ENCODE data around the gene C19orf12.

The C19orf12 gene

GRCh38 chr19:29653398-29653797 is 61.7 kb downstream of the C19orf12 start:
- Histone ChIP-seq H3K9ac (ENCODE audit: low read depth, low read length) (no peak overlapping the region), H3K4me3 (ENCODE audit: low read depth in 1 of 2, low read length in 2 of 2) (no peak overlapping the region), H3K4me1 (ENCODE audit: insufficient read depth, low read length) (no peaks in the 10 kb centered on the region), H3K79me2 (ENCODE audit: insufficient read depth, low read length) (no peaks in the 10 kb centered on the region), H3K27me3 (ENCODE audit: insufficient read depth, low read length, poor library complexity) (no peaks in the 10 kb centered on the region), H4K20me1 (ENCODE audit: insufficient read depth, low read length) (no peaks in the 10 kb centered on the region), H3K9me3 (ENCODE audit: insufficient read depth, low read length, severe bottlenecking) (no peaks in the 10 kb centered on the region), H2AFZ (ENCODE audit: low read depth, low read length) (no peak overlapping the region), H3K4me2 (ENCODE audit: insufficient read depth, low read length) (no peak overlapping the region), H3K36me3 (ENCODE audit: insufficient read depth, low read length) (no peaks in the 10 kb centered on the region), H3K27ac (ENCODE audit: low read length) (no peak overlapping the region)
- TF ChIP-seq CTCF (IDR thresholded peaks at IDR 0.05; ENCODE audit: borderline replicate concordance, extremely low read depth, low read length, poor library complexity, severe bottlenecking) = no peak
- no peak for TF ChIP-seq EZH2 (IDR thresholded peaks at IDR 0.05; ENCODE audit: borderline replicate concordance, low read depth, low read length, severe bottlenecking)
- DNase-seq (no peak), ATAC-seq (ENCODE audit: insufficient read depth, low read depth) (no peak)

- no peak overlapping the region for H3K4me2 ChIP-seq (ENCODE audit: insufficient read depth, low read length)
- H3K4me3 ChIP-seq (ENCODE audit: low read depth in 1 of 2, low read length in 2 of 2) = no peak overlapping the region
- no peak overlapping the region for H3K27ac ChIP-seq (ENCODE audit: low read length)
- ATAC-seq (ENCODE audit: insufficient read depth, low read depth) (no peak), DNase-seq (no peak)
- H3K27me3 ChIP-seq (ENCODE audit: insufficient read depth, low read length, poor library complexity) = no peaks in the 10 kb centered on the region
- no peaks in the 10 kb centered on the region for H3K79me2 ChIP-seq (ENCODE audit: insufficient read depth, low read length)
- no peaks in the 10 kb centered on the region for H3K36me3 ChIP-seq (ENCODE audit: insufficient read depth, low read length)
- H3K9me3 ChIP-seq (ENCODE audit: insufficient read depth, low read length, severe bottlenecking) = no peaks in the 10 kb centered on the region
- no peak overlapping the region for H3K9ac ChIP-seq (ENCODE audit: low read depth, low read length)
- no peak overlapping the region for H2AFZ ChIP-seq (ENCODE audit: low read depth, low read length)
- TF ChIP-seq CTCF (IDR thresholded peaks at IDR 0.05; ENCODE audit: borderline replicate concordance, extremely low read depth, low read length, poor library complexity, severe bottlenecking) = no peak
- TF ChIP-seq EZH2 (IDR thresholded peaks at IDR 0.05; ENCODE audit: borderline replicate concordance, low read depth, low read length, severe bottlenecking) = no peak
- H4K20me1 ChIP-seq (ENCODE audit: insufficient read depth, low read length) = no peaks in the 10 kb centered on the region
- H3K4me1 ChIP-seq (ENCODE audit: insufficient read depth, low read length) = no peaks in the 10 kb centered on the region
Observed at GRCh38 chr19:29651622-29652394, 63.3 kb downstream of the C19orf12 start.

GRCh38 chr19:29650772-29651387 is 64.2 kb downstream of the C19orf12 start:
- no peak for TF ChIP-seq CTCF (IDR thresholded peaks at IDR 0.05; ENCODE audit: borderline replicate concordance, extremely low read depth, low read length, poor library complexity, severe bottlenecking)
- no peak for TF ChIP-seq EZH2 (IDR thresholded peaks at IDR 0.05; ENCODE audit: borderline replicate concordance, low read depth, low read length, severe bottlenecking)
- DNase-seq = no peak
- no peak overlapping the region for H3K27ac ChIP-seq (ENCODE audit: low read length)
- H3K4me2 ChIP-seq (ENCODE audit: insufficient read depth, low read length) = no peak overlapping the region
- no peaks in the 10 kb centered on the region for H3K27me3 ChIP-seq (ENCODE audit: insufficient read depth, low read length, poor library complexity)
- peaks cover 7% of the 10 kb centered on the region for H3K4me1 ChIP-seq (ENCODE audit: insufficient read depth, low read length)
- no peak overlapping the region for H3K9ac ChIP-seq (ENCODE audit: low read depth, low read length)
- H2AFZ ChIP-seq (ENCODE audit: low read depth, low read length) = no peak overlapping the region
- H3K9me3 ChIP-seq (ENCODE audit: insufficient read depth, low read length, severe bottlenecking) = no peaks in the 10 kb centered on the region
- no peak for ATAC-seq (ENCODE audit: insufficient read depth, low read depth)
- H3K36me3 ChIP-seq (ENCODE audit: insufficient read depth, low read length) = no peaks in the 10 kb centered on the region
- H4K20me1 ChIP-seq (ENCODE audit: insufficient read depth, low read length) = no peaks in the 10 kb centered on the region
- no peaks in the 10 kb centered on the region for H3K79me2 ChIP-seq (ENCODE audit: insufficient read depth, low read length)
- no peak overlapping the region for H3K4me3 ChIP-seq (ENCODE audit: low read depth in 1 of 2, low read length in 2 of 2)

Measured in DND-41 (cell line).